Keratinocyte (primary cell): Measurements from ENCODE around the gene LYL1. TPM values are rescaled to one million over a fixed set of nuclear protein-coding genes. Genes with fewer than 3 reads are reported as not detected.

Experiments
- DNase-seq: peaks from one replicate; pipeline ENCODE4 v3.0.0-alpha.2; 2011; ENCODE audit warnings: low read depth, missing footprints, low spot score
- FAIRE-seq: peaks from 2 replicates; lab custom pipeline; 2011; peaks lifted over from hg19 to GRCh38; lab: Jason Lieb, UNC
- H2AFZ ChIP-seq: 2 replicates; pipeline ENCODE4 v1.6.0; 2012; ENCODE audit warnings: low read length, control low read depth, inconsistent platforms; ENCODE audit not compliant: control insufficient read depth
- H3K27ac ChIP-seq: 2 replicates; pipeline ENCODE4 v1.5.1; 2011; ENCODE audit warnings: low read length; ENCODE audit not compliant: control insufficient read depth, insufficient read depth
- H3K27me3 ChIP-seq: 3 replicates; pipeline ENCODE4 v1.6.0; 2011; ENCODE audit warnings: low read length; ENCODE audit not compliant: control insufficient read depth, insufficient read depth; ENCODE audit errors: extremely low read depth
- H3K36me3 ChIP-seq, 2 experiments: 2 replicates in 1 of 2; 3 replicates in 1 of 2; pipeline ENCODE4 v1.5.1; 2011; ENCODE audit warnings: low read length in 2 of 2, mild to moderate bottlenecking in 1 of 2; ENCODE audit not compliant: control insufficient read depth in 2 of 2, insufficient read depth in 2 of 2; ENCODE audit errors: extremely low read depth in 1 of 2
- H3K4me1 ChIP-seq: 3 replicates; pipeline ENCODE4 v1.5.1; 2011; ENCODE audit warnings: low read length; ENCODE audit not compliant: control insufficient read depth, insufficient read depth; ENCODE audit errors: extremely low read depth
- H3K4me2 ChIP-seq: 3 replicates; pipeline ENCODE4 v1.6.0; 2011; ENCODE audit warnings: low read depth, low read length; ENCODE audit not compliant: control insufficient read depth, insufficient read depth; ENCODE audit errors: extremely low read depth
- H3K4me3 ChIP-seq, 3 experiments: fragments of 200-600 bp in 1 of 3; sonication (generic) in 1 of 3; 2 replicates in 2 of 3; 3 replicates in 1 of 3; pipeline ENCODE4 v1.5.1; 2011 to 2016; ENCODE audit warnings: low read length in 3 of 3, mild to moderate bottlenecking in 3 of 3, control low read depth in 2 of 3, inconsistent platforms in 1 of 3, low read depth in 1 of 3, mixed read lengths in 1 of 3, mixed run types in 1 of 3, moderate library complexity in 1 of 3; ENCODE audit not compliant: control insufficient read depth in 2 of 3, insufficient read depth in 2 of 3; ENCODE audit errors: extremely low read depth in 1 of 3
- H3K79me2 ChIP-seq: 2 replicates; pipeline ENCODE4 v1.6.0; 2012; ENCODE audit warnings: low read length; ENCODE audit not compliant: control insufficient read depth, insufficient read depth
- H3K9ac ChIP-seq: 3 replicates; pipeline ENCODE4 v1.6.0; 2011; ENCODE audit warnings: low read length; ENCODE audit not compliant: control insufficient read depth, insufficient read depth; ENCODE audit errors: extremely low read depth
- H3K9me1 ChIP-seq: 3 replicates; pipeline ENCODE4 v1.6.0; 2011; ENCODE audit warnings: low read length; ENCODE audit not compliant: control insufficient read depth, insufficient read depth; ENCODE audit errors: extremely low read depth
- H3K9me3 ChIP-seq: 2 replicates; pipeline ENCODE4 v1.5.1; 2012; ENCODE audit warnings: low read depth, low read length; ENCODE audit not compliant: control insufficient read depth
- H4K20me1 ChIP-seq: 3 replicates; pipeline ENCODE4 v1.6.0; 2011; ENCODE audit warnings: low read length; ENCODE audit not compliant: control insufficient read depth, insufficient read depth; ENCODE audit errors: extremely low read depth
- EZH2 ChIP-seq: IDR thresholded peaks from one replicate; pipeline ENCODE4 v1.6.1; 2012; ENCODE audit warnings: inconsistent platforms, mild to moderate bottlenecking, low read length, moderate library complexity
- dilution Hi-C: fragments of 300-500 bp; cut with MboI; formaldehyde crosslinking; loops from one replicate; pipeline ENCODE4 v1.7.0; 2020; ENCODE audit warnings: low sequenced_read_pairs; ENCODE audit not compliant: extremely low pct_ligation_motif_present
- polyA plus RNA-seq, 5 experiments: library from polyadenylated mRNA; depleted of rRNA in 3 of 5; stranded (reverse) in 3 of 5; stranded (forward) in 1 of 5; unstranded in 1 of 5; fragments of >200 nt; gene quantifications; 1 replicate in 1 of 5; 2 replicates in 3 of 5; 3 replicates in 1 of 5; pipeline versions ENCODE4 v1.2.1 to v1.2.3, GENCODE V29; 2011 to 2012; ENCODE audit warnings: missing spikeins in 2 of 5, low read depth in 1 of 5, low replicate concordance in 1 of 5
- TF ChIP-seq, protein P1 (sequence below), 3 experiments: IDR thresholded peaks in 1 of 3; conservative IDR thresholded peaks in 1 of 3; optimal IDR thresholded peaks in 1 of 3; 2 replicates in 2 of 3; 3 replicates in 1 of 3; pipeline versions ENCODE3 to v1.5.1; 2011; ENCODE audit warnings: low read length in 3 of 3, mild to moderate bottlenecking in 3 of 3, moderate library complexity in 2 of 3, control low read depth in 1 of 3, inconsistent platforms in 1 of 3; ENCODE audit not compliant: insufficient read depth in 2 of 3; ENCODE audit errors: extremely low read depth in 1 of 3

The LYL1 gene
- polyA plus RNA-seq, 1 donor (not counting 4 experiments of a cell fraction or from before 2014, with no cell fraction given) = 0.07 TPM

DNA sequence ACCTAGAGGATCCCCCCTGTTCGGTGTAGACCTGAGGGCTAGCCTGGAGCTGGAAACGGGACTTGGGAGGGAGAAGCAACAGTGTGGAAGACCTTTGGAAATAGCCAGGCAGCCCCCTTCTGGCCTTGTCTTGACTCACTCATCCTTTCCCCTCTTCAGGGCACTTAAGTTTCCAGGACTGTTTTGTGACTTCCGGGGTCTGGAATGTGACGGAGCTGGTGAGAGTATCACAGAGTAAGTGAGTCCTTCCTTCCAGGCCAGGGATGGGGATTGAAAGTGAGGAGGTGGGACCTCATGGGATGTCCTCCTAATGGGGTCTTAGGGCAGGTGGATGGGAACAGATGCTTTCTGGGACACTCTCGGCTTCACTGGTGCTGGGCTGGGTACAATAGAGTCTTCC lies 29.4 kb downstream of the LYL1 start:
- Histone ChIP-seq H3K9me1 (no peaks in the 10 kb centered on the region), H3K27me3 (no peaks in the 10 kb centered on the region), H3K4me2 (no peak overlapping the region), H3K36me3 (peaks cover 11 to 39% of the 10 kb centered on the region in 2 experiments), H3K27ac (no peak overlapping the region), H3K4me1 (peaks cover 1% of the 10 kb centered on the region), H3K4me3 (no peak overlapping the region), H3K9ac (no peak overlapping the region), H3K79me2 (peaks cover 3% of the 10 kb centered on the region), H4K20me1 (no peaks in the 10 kb centered on the region), H2AFZ (no peak overlapping the region), H3K9me3 (no peaks in the 10 kb centered on the region)
- dilution Hi-C loops = no loop called here
- no peak for TF ChIP-seq EZH2
- TF ChIP-seq, protein P1, sequence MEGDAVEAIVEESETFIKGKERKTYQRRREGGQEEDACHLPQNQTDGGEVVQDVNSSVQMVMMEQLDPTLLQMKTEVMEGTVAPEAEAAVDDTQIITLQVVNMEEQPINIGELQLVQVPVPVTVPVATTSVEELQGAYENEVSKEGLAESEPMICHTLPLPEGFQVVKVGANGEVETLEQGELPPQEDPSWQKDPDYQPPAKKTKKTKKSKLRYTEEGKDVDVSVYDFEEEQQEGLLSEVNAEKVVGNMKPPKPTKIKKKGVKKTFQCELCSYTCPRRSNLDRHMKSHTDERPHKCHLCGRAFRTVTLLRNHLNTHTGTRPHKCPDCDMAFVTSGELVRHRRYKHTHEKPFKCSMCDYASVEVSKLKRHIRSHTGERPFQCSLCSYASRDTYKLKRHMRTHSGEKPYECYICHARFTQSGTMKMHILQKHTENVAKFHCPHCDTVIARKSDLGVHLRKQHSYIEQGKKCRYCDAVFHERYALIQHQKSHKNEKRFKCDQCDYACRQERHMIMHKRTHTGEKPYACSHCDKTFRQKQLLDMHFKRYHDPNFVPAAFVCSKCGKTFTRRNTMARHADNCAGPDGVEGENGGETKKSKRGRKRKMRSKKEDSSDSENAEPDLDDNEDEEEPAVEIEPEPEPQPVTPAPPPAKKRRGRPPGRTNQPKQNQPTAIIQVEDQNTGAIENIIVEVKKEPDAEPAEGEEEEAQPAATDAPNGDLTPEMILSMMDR (optimal IDR thresholded peaks at IDR 0.05 in 1 of 3, IDR thresholded peaks at IDR 0.05 in 1 of 3, conservative IDR thresholded peaks at IDR 0.05 in 1 of 3; ENCODE audit: extremely low read depth in 1 of 3, insufficient read depth in 2 of 3, low read length in 3 of 3) = no peak
- no peak for FAIRE-seq
- DNase-seq = no peak

GRCh38 chr19:13072188-13072908 lies 30.3 kb downstream of the LYL1 start:
- Histone ChIP-seq H3K4me1 (no peaks in the 10 kb centered on the region), H3K9ac (no peak overlapping the region)

More at GRCh38 chr19:13072188-13072908, 30.3 kb downstream of the LYL1 start:
- peaks cover 3% of the 10 kb centered on the region for H3K79me2 ChIP-seq
- H3K36me3 ChIP-seq = peaks cover 10 to 33% of the 10 kb centered on the region in 2 experiments
- FAIRE-seq (no peak), DNase-seq (no peak)
- H3K9me1 ChIP-seq = no peaks in the 10 kb centered on the region
- no peak overlapping the region for H3K27ac ChIP-seq
- TF ChIP-seq, protein P1 (optimal IDR thresholded peaks at IDR 0.05 in 1 of 3, IDR thresholded peaks at IDR 0.05 in 1 of 3, conservative IDR thresholded peaks at IDR 0.05 in 1 of 3; ENCODE audit: extremely low read depth in 1 of 3, insufficient read depth in 2 of 3, low read length in 3 of 3) = peak in 1 of 3 experiments; percentile 6
- no peak for TF ChIP-seq EZH2
- H2AFZ ChIP-seq = no peak overlapping the region
- H3K4me2 ChIP-seq = no peak overlapping the region
- dilution Hi-C loops = no loop called here
- H3K27me3 ChIP-seq = no peaks in the 10 kb centered on the region
- no peak overlapping the region for H3K4me3 ChIP-seq
- H3K9me3 ChIP-seq = no peaks in the 10 kb centered on the region
- H4K20me1 ChIP-seq = no peaks in the 10 kb centered on the region
